GM23338 (cell line): Measurements from ENCODE around the gene DIP2C.

Source experiments
- CREB1 ChIP-seq: fragments of 250-450 bp; sonication (Bioruptor Pico); IDR thresholded peaks from 2 replicates; pipeline ENCODE4 v1.5.0; 2020; ENCODE audit warnings: low read depth, mild to moderate bottlenecking, moderate library complexity
- EZH2 ChIP-seq: fragments of 200-600 bp; sonication (generic); IDR thresholded peaks from one replicate; pipeline ENCODE4 v1.8.0; 2017; ENCODE audit warnings: antibody characterized with exemption, mild to moderate bottlenecking, low read depth; ENCODE audit not compliant: unreplicated experiment
- JUNB ChIP-seq: IDR thresholded peaks from one replicate; pipeline ENCODE4 v1.6.1; 2016; ENCODE audit warnings: antibody characterized with exemption; ENCODE audit not compliant: unreplicated experiment
- NANOG ChIP-seq: IDR thresholded peaks from 2 replicates; pipeline ENCODE4 v1.6.1; 2016; ENCODE audit warnings: antibody characterized with exemption, borderline replicate concordance
- POLR2AphosphoS5 ChIP-seq: IDR thresholded peaks from 2 replicates; pipeline ENCODE4 v1.6.1; 2016; ENCODE audit warnings: antibody characterized with exemption, low read depth
- ZNF114 ChIP-seq: fragments of 250-450 bp; sonication (Bioruptor Pico); IDR thresholded peaks from 2 replicates; pipeline ENCODE4 v1.5.0; 2020; ENCODE audit warnings: mild to moderate bottlenecking, moderate library complexity
- TF ChIP-seq, protein P1 (sequence below), 2 experiments: fragments of 200-600 bp in 1 of 2; sonication (generic) in 1 of 2; conservative IDR thresholded peaks; 2 replicates each; pipeline versions ENCODE4 v1.5.1 to v1.6.1; 2016 to 2017; ENCODE audit warnings: antibody characterized with exemption in 2 of 2, low read depth in 2 of 2, mild to moderate bottlenecking in 2 of 2, moderate library complexity in 1 of 2

DNA sequence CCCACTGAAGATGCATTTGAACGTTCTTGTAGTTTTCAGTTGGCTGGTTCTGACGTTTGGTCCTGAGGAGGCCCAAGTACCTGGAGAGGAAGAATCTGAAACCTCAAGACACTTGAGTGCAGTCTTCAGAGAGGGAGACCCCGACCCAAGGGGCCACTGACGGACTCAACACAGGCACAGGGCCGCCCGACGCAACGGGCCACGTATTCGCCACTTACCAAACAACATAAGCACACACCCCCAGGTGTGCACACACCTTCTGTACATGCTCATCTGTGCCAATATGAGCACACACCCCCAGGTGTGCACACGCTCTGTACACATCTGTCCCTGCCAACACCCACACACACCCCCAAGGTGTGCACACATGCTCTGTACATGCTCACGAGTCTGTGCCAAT is 68.5 kb downstream of the DIP2C start:
- TF ChIP-seq, protein P1, sequence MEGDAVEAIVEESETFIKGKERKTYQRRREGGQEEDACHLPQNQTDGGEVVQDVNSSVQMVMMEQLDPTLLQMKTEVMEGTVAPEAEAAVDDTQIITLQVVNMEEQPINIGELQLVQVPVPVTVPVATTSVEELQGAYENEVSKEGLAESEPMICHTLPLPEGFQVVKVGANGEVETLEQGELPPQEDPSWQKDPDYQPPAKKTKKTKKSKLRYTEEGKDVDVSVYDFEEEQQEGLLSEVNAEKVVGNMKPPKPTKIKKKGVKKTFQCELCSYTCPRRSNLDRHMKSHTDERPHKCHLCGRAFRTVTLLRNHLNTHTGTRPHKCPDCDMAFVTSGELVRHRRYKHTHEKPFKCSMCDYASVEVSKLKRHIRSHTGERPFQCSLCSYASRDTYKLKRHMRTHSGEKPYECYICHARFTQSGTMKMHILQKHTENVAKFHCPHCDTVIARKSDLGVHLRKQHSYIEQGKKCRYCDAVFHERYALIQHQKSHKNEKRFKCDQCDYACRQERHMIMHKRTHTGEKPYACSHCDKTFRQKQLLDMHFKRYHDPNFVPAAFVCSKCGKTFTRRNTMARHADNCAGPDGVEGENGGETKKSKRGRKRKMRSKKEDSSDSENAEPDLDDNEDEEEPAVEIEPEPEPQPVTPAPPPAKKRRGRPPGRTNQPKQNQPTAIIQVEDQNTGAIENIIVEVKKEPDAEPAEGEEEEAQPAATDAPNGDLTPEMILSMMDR (conservative IDR thresholded peaks at IDR 0.05; ENCODE audit: low read depth in 2 of 2), result no peak
- TF ChIP-seq EZH2, result no peak
- no peak for TF ChIP-seq POLR2AphosphoS5
- TF ChIP-seq CREB1 (CRISPR knock-in tag), result no peak
- TF ChIP-seq JUNB, result no peak
- no peak for TF ChIP-seq NANOG
- no peak for TF ChIP-seq ZNF114 (CRISPR knock-in tag)
